ENCODE measurements around the gene NFKBIZ. TPM values are rescaled to one million over a fixed set of nuclear protein-coding genes. Genes with fewer than 3 reads are reported as not detected.

Gene NFKBIZ
- total RNA-seq, 1 experiment from 2014 or later = 5.6 TPM

- H3K4me3 ChIP-seq = no peak overlapping the region
- no peaks in the 10 kb centered on the region for H3K27me3 ChIP-seq
- H3K36me3 ChIP-seq = peaks cover 24% of the 10 kb centered on the region
- no peak for DNase-seq
- no peaks in the 10 kb centered on the region for H3K9me3 ChIP-seq (replicated peaks)
- no peaks in the 10 kb centered on the region; the same call in 1 of the 2 replicates for H3K4me1 ChIP-seq
- H3K27ac ChIP-seq = no peak overlapping the region
Observed at GRCh38 chr3:101816215-101817149, 32.8 kb upstream of the NFKBIZ start.

GRCh38 chr3:101817992-101818391 lies 31.3 kb upstream of the NFKBIZ start:
- DNase-seq = no peak
- Histone ChIP-seq H3K4me1 (no peaks in the 10 kb centered on the region; the same call in 1 of the 2 replicates), H3K9me3 (replicated peaks) (no peaks in the 10 kb centered on the region), H3K27ac (no peak overlapping the region), H3K27me3 (no peaks in the 10 kb centered on the region), H3K4me3 (no peak overlapping the region), H3K36me3 (peaks cover 35% of the 10 kb centered on the region)

GRCh38 chr3:101819649-101820206 lies 29.6 kb upstream of the NFKBIZ start:
- no peak overlapping the region for H3K27ac ChIP-seq

GRCh38 chr3:101821503-101821902 lies 27.8 kb upstream of the NFKBIZ start:
- H3K4me1 ChIP-seq = no peaks in the 10 kb centered on the region
- no peaks in the 10 kb centered on the region for H3K27me3 ChIP-seq
- peaks cover 36% of the 10 kb centered on the region for H3K36me3 ChIP-seq
- no peaks in the 10 kb centered on the region for H3K9me3 ChIP-seq (replicated peaks)
- no peak overlapping the region for H3K4me3 ChIP-seq
- H3K27ac ChIP-seq = no peak overlapping the region
- no peak for DNase-seq

More at GRCh38 chr3:101819649-101820206, 29.6 kb upstream of the NFKBIZ start:
- no peak for DNase-seq
- H3K4me1 ChIP-seq = no peaks in the 10 kb centered on the region
- H3K9me3 ChIP-seq (replicated peaks) = no peaks in the 10 kb centered on the region
- H3K36me3 ChIP-seq = peaks cover 36% of the 10 kb centered on the region
- no peak overlapping the region for H3K4me3 ChIP-seq
- H3K27me3 ChIP-seq = no peaks in the 10 kb centered on the region

- H3K4me3 ChIP-seq = no peak overlapping the region
- H3K36me3 ChIP-seq = peaks cover 30% of the 10 kb centered on the region
- no peak overlapping the region for H3K27ac ChIP-seq
- H3K4me1 ChIP-seq = no peaks in the 10 kb centered on the region
- DNase-seq = no peak
- H3K27me3 ChIP-seq = no peaks in the 10 kb centered on the region
- no peaks in the 10 kb centered on the region for H3K9me3 ChIP-seq (replicated peaks)
Observed at GRCh38 chr3:101823525-101823924, 25.8 kb upstream of the NFKBIZ start.

- Histone ChIP-seq H3K36me3 (peaks cover 26% of the 10 kb centered on the region), H3K9me3 (replicated peaks) (no peaks in the 10 kb centered on the region), H3K27ac (no peak overlapping the region), H3K27me3 (no peaks in the 10 kb centered on the region), H3K4me3 (no peak overlapping the region), H3K4me1 (no peaks in the 10 kb centered on the region)
- DNase-seq = no peak
Observed at GRCh38 chr3:101824702-101825101, 24.6 kb upstream of the NFKBIZ start.

- H3K27me3 ChIP-seq = no peaks in the 10 kb centered on the region
- H3K4me3 ChIP-seq = no peak overlapping the region
- H3K36me3 ChIP-seq = peaks cover 22% of the 10 kb centered on the region
- no peak for DNase-seq
- no peak overlapping the region for H3K27ac ChIP-seq
- H3K9me3 ChIP-seq (replicated peaks) = no peaks in the 10 kb centered on the region
- no peaks in the 10 kb centered on the region for H3K4me1 ChIP-seq
Observed at GRCh38 chr3:101825904-101826445, 23.3 kb upstream of the NFKBIZ start.

GRCh38 chr3:101827211-101828174 lies 21.8 kb upstream of the NFKBIZ start:
- peak; percentile 47 to 59 for DNase-seq
- H3K4me3 ChIP-seq = peak overlapping the region; percentile 42
- no peaks in the 10 kb centered on the region for H3K9me3 ChIP-seq (replicated peaks)
- no peaks in the 10 kb centered on the region for H3K4me1 ChIP-seq
- H3K27ac ChIP-seq = peak overlapping the region; percentile 36
- H3K27me3 ChIP-seq = no peaks in the 10 kb centered on the region
- peaks cover 7% of the 10 kb centered on the region for H3K36me3 ChIP-seq

- Histone ChIP-seq H3K9me3 (replicated peaks) (no peaks in the 10 kb centered on the region), H3K36me3 (0 out of 2 replicates have a peak, but pooled peaks cover 3% of the 10 kb centered on the region), H3K4me3 (peak overlapping the region; percentile 42), H3K27ac (peak overlapping the region; percentile 36; the same call in 1 of the 2 replicates), H3K4me1 (no peaks in the 10 kb centered on the region), H3K27me3 (no peaks in the 10 kb centered on the region)
- no peak for DNase-seq
Observed at GRCh38 chr3:101828276-101828675, 21.0 kb upstream of the NFKBIZ start.

- H3K4me3 ChIP-seq = peak overlapping the region; percentile 42
- H3K36me3 ChIP-seq = 0 out of 2 replicates have a peak, but pooled peaks cover 3% of the 10 kb centered on the region
- H3K27me3 ChIP-seq = no peaks in the 10 kb centered on the region
- peak; percentile 13 to 47 for DNase-seq
- no peaks in the 10 kb centered on the region for H3K4me1 ChIP-seq
- no peaks in the 10 kb centered on the region for H3K9me3 ChIP-seq (replicated peaks)
- H3K27ac ChIP-seq = no peak overlapping the region
Observed at GRCh38 chr3:101828691-101829436, 20.4 kb upstream of the NFKBIZ start.

GRCh38 chr3:101829437-101829830 lies 19.9 kb upstream of the NFKBIZ start:
- Histone ChIP-seq H3K9me3 (replicated peaks) (no peaks in the 10 kb centered on the region), H3K4me3 (no peak overlapping the region), H3K4me1 (no peaks in the 10 kb centered on the region), H3K27ac (no peak overlapping the region), H3K27me3 (no peaks in the 10 kb centered on the region), H3K36me3 (0 out of 2 replicates have a peak, but pooled peaks cover 3% of the 10 kb centered on the region)
- DNase-seq = no peak

GRCh38 chr3:101829874-101830273 lies 19.4 kb upstream of the NFKBIZ start:
- Histone ChIP-seq H3K36me3 (0 out of 2 replicates have a peak, but pooled peaks cover 3% of the 10 kb centered on the region), H3K4me1 (no peaks in the 10 kb centered on the region), H3K4me3 (no peak overlapping the region), H3K9me3 (replicated peaks) (no peaks in the 10 kb centered on the region), H3K27ac (no peak overlapping the region), H3K27me3 (no peaks in the 10 kb centered on the region)
- DNase-seq = no peak

GRCh38 chr3:101833446-101833974 lies 15.8 kb upstream of the NFKBIZ start:
- Histone ChIP-seq H3K27me3 (no peaks in the 10 kb centered on the region), H3K4me3 (no peak overlapping the region), H3K36me3 (no peaks in the 10 kb centered on the region), H3K4me1 (peaks cover 8% of the 10 kb centered on the region; the same call in 1 of the 2 replicates), H3K9me3 (replicated peaks) (no peaks in the 10 kb centered on the region), H3K27ac (no peak overlapping the region)
- DNase-seq = no peak
